HG03575 (cell line): ENCODE data around the gene MTFP1.

Source experiments
- ATAC-seq: cut with Tn5 transposase; IDR thresholded peaks from one replicate; pipeline ENCODE4 v1.9.1; 2021; ENCODE audit not compliant: unreplicated experiment, insufficient number of reproducible peaks, low FRiP score; ENCODE audit errors: extremely low read depth

The MTFP1 gene, protein sequence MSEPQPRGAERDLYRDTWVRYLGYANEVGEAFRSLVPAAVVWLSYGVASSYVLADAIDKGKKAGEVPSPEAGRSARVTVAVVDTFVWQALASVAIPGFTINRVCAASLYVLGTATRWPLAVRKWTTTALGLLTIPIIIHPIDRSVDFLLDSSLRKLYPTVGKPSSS

DNA sequence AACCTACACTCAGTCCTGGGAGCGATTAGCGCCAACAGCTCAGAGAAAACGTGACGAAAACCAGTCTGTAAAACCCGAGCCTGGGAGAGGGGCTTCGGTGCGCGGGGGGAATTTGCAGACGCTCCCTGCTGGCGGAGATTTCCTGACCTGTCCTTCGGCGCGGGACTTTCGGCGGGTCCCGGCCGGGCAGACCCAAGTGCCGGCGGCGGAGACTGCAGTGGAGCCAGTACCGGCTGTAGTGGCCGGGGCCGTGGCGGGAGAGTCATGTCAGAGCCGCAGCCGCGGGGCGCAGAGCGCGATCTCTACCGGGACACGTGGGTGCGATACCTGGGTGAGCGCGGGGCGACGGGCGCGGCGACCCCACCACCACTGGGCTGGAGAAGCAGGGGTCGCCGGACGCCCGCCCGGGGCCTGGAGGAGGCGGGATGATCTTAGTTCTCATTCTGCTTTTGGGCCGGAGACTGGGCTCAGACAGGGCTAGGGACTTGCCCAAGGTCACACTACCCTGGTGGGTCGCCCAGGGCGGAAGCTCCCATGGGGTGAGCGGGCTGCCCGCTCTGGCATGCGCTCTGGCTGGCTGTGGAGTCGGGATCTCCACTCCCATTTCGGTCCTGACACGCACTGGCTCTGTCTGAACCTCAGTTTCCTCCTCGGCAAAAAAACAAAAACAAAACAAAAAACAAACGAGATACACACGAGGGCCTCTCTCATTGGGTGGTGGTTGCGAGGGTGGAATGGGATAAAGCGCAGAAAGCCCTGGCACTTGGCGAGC, at the start of gene MTFP1:
Gene MTFP1, plus strand, starts transcription at position 153 of the 772 bp plus-strand sequence. Its CDS starts 112 bp downstream, at position 265.
- ATAC-seq = no peak

DNA sequence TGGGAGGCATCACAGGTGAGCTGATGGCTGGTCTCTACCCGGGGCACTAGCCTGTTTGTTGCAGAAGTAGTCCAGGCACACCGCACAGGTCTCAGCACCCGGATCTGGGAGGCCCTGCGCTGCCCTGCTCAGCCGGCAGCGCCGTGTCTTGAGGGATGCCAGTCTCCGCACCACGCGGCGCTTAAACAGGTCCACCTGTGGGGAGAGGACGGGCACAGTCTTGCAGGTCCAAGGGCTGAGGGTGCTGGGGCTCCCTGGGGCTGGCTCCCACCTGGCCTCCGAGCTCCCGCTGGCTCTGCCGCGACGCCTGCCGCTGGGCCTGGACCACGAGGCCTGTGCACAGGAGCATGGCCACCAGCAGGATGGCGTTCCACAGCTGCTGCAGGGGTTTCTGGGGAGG, 45.6 kb upstream of the MTFP1 start:
- no peak for ATAC-seq

DNA sequence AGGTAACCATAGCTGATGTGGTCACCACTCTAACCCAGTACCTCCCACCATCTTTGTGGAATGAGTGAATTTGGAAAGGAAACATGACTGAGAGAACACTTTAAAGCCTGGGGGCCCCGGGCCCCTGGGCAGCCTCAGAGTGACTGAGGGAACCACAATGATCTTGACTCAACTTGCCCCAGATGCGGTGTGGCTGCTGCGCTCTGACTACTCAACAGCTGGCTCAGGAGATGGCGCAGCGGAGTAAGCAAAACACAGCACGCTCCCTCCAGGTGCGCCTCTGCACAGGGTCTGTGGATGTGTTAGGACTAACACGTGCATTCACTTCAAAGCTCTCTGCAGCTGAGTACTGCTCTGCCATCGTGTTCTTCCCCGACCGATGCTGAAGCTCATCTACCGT, 44.3 kb upstream of the MTFP1 start:
- no peak for ATAC-seq

DNA sequence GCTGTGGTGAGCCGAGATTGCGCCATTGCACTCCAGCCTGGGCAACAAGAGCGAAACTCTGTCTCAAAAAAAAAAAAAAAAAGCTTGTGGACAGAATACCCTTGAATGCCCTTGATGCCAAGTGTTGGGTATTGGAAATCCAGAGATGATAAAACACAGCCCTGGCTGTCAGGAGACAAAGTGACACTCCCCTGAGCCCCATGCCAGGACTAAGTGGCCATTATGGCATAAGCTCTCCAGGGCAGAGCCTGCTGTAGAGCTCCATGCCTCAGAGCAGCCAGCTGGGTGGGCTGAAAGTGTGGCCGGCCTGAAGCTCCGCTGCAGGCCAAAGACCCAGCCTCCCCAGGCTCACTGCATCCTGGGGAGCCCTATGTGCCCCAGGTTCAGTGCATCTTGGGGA, 43.2 kb upstream of the MTFP1 start:
- no peak for ATAC-seq

GRCh38 chr22:30383061-30383460, 42.5 kb upstream of the MTFP1 start:
- ATAC-seq = no peak

DNA sequence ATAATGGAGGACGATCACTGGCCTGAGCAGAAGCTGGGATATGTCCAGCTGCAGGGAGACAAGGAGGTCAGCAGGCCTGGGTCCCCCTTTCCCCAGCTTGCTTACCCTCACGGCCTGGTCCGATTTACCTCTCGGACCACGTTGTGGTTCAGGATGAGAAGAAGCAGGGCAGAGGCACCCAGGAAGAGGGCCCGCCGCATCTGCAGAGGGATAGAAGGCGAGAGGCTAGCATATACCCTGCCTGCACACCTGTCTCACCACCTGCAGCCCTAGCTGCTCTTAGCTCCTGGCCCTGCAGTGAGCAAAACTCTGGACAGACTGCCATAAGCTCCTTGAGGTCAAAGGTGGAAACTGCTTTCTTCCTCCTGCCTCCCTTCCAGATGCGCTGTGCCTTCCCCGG, 39.6 kb upstream of the MTFP1 start:
- no peak for ATAC-seq

DNA sequence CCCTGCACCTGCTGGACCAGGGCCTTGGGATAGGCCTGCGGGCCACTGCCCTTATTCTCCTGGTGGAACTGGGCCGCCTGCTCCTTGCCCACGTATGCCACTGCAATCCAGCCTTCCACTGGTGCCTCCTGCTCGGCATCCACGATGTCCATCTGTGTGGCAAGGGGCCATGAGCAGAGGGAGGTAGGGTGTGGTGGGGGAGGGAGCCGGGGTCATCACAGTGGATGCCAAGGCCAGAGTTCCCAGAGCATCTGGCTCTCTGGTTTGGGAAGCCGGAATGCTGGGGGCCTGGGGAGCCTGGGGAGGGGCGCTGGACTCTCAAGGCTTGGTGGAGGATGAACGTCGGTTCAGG, 39.0 kb upstream of the MTFP1 start:
- no peak for ATAC-seq

DNA sequence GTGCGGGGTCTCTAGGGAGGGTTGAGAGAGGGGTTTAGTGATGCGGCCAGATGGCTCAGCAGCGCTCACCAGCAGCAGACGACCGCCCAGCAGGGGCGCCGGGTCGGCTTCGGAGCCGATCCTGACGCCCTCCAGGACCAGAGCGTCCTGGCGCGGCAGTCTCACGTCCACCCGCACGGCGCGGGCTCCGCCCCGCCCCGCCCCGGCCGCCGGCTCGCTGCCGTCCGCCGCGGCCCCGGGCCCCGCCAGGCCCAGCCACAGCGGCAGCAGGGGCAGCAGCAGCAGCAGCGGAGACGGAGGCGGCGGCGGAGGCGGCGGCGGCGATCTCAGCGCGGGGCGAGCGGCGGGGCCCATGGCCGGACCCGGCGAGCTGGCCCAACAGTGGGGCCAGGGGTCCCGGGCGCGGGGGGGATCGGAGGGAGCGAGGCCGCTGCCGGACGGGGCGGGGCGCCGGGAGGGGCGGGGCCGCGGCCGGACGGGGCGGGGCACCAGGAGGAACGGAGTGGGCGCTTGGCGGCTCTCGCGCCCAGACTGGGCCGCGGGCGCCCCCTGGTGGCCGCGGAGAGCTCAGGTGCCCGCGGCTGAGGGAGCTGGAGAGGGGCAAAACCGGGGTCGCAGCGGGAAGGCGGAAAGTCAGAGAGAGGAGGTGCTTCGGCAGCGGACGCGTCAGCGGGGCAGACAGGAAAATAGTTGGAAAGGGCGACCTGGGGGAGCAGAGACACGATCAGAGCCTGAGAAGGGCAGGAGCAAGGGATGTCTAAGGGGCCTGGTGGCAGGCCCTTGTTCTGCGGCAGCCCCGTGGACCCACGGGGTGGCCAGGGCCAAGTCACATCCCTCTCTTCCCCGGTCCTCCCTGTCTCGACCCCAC, 38.4 kb upstream of the MTFP1 start, which contains the start of gene RNF215:
Gene RNF215, minus strand, starts transcription at position 452 of the 868 bp plus-strand sequence. Its CDS starts 98 bp downstream, at position 354.
- no peak for ATAC-seq

GRCh38 chr22:30390974-30391691, 34.4 kb upstream of the MTFP1 start:
- no peak for ATAC-seq

GRCh38 chr22:30392661-30393321, 32.8 kb upstream of the MTFP1 start:
- ATAC-seq = no peak

DNA sequence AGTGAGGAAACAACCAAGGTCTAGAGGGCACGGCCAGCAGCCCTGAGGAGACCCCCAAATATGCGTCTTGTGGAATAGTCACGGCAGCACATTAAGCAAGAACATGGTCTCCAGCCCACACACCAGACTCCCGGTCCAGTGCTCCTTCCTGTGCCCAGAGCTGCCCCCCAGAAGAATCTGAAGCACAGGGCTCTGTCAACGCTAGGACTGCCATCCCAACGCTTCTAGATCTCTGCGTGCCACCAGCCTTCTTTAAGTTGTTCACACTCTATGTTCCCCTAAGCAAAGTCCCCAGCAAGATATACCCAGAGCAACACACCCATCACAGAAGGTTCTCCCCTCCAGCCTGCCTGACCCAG, 32.3 kb upstream of the MTFP1 start:
- no peak for ATAC-seq

DNA sequence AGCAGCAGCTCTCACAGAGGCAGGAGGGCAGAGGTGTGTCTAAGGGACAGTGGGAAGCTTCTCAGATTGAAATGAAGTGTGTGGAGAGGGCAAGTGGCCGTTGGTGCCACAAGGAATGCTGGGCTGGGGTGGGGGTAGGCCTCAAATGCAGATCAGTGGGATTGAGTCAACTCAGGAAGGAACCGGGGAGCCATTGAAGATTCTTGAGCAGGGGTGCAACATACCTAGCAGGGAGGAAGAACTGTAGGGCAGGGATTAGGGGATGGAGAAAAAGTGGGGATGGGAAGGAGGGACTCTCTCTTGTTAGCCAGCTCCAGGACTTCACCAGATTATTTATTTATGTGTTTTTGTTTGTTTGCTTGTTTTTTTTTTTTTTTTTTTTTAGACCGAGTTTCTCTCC, 31.7 kb upstream of the MTFP1 start:
- ATAC-seq = no peak

GRCh38 chr22:30396871-30397655, 28.5 kb upstream of the MTFP1 start, which contains the start of gene SEC14L2:
SEC14L2 (plus strand) TSS chr22:30397018; CDS start chr22:30397117, 99 bp downstream.
- no peak for ATAC-seq

GRCh38 chr22:30397656-30398635, 27.6 kb upstream of the MTFP1 start:
- ATAC-seq = no peak

DNA sequence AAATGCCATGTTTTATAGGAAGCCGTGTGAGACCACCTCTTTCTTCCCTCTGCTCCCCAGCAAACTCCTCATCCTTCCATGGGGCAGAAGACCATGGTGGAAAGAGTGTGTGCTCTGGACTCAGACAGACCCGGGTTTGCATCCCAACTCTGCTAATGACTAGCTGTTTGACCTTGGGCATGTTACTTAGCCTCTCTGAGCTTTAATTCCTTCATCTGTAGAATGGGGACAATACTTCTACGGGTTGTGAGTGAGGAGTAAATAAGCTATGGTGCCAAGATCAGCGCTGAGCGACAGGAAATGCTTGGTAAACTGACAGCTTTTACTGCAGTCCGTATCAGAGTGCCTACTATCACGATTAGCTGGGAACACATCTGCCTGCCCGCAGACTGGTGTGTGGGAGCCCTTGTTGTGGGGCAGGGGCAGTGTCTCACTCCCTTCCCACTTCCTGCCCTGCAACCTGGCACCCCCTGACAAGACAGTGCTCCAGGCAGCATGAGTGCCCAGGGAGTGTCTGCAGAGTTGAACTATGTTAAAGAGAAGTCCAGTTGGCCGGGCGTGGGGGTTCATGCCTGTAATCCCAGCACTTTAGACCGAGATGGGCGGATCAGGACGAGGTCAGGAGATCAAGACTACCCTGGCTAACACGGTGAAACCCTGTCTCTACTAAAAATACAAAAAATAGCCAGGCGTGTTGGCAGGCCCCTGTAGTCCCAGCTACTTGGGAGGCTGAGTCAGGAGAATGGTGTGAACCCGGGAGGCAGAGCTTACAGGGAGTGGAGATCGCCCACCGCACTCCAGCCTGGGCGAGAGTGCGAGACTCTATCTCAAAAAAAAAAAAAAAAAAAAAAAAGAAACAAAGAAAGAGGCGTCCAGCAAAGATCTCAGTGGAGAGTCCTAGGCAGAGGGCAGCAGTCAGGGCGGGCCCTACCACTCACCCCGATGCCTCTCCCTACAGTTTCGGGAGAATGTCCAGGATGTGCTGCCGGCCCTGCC, 26.6 kb upstream of the MTFP1 start:
- no peak for ATAC-seq

DNA sequence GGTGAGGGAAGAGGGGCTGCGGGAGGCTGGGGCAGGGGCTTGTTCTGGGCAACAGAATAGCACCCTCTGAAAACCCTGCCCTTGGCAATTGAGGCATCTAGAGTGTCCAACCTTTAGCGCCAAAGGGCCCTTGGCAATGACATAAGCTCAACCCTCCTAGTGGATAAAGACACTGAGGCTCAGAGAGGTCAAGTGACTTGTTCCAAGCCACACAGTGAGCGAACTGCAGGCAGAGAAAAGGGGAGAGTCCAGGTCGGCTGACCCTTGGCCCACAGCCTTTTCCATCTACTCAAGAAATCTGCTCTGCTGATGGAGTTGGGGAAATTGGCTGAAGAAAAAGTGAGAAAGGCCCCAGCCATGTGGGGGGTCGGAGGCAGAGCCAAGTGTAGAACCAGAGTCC, 25.9 kb upstream of the MTFP1 start:
- no peak for ATAC-seq
